GM21786 (cell line): Measurements from ENCODE around the gene AOPEP.

Experiments used
- ATAC-seq: cut with Tn5 transposase; IDR thresholded peaks from one replicate; pipeline ENCODE4 v1.9.1; 2021; ENCODE audit not compliant: unreplicated experiment

AOPEP gene

DNA sequence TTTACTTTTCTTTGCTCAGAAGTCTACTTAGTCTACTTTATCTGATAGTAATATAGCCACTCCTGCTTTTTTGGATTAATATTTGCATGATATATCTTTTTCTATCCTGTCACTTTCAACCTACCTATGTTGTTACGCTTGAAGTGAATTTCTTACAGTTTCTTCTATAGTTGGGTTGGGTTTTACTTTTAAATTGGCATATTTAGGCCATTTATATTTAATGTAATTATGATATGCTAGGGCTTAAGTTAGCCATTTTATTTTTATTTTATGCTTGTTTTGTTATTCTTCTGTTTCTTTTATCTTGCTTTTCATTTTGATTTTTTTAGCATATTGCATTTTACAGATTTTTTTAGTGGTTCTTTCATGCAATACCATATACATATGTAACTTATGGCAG is 164.7 kb downstream of the AOPEP start:
- no peak for ATAC-seq

GRCh38 chr9:94892675-94893074 is 166.2 kb downstream of the AOPEP start:
- ATAC-seq: no peak

DNA sequence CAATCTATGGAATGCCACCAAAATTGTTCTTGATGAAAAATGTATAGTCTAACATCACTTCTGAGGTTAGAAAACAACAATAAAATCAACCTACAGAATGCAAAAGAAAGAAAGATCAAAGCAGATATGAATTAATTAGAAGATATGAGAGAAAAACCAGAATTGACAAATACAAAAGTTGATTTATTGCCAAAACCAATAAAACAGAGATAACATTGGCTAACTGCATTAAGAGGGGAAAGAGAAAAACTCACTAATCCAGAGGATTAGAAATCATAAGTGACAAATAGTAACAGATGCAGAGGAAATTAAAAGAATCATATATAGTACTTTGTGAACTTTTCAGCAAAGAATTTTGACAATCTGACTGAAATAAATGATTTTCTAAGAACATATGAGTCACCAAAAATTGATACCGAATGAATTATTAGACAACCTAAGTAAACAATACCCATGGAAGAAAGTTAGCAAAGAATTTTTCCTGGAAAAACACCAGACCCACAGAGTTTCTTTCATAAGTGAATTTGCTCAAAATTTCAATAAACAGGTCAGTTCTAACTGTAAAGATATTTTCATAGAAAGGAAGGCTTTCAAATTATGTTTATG is 167.7 kb downstream of the AOPEP start:
- ATAC-seq: no peak

DNA sequence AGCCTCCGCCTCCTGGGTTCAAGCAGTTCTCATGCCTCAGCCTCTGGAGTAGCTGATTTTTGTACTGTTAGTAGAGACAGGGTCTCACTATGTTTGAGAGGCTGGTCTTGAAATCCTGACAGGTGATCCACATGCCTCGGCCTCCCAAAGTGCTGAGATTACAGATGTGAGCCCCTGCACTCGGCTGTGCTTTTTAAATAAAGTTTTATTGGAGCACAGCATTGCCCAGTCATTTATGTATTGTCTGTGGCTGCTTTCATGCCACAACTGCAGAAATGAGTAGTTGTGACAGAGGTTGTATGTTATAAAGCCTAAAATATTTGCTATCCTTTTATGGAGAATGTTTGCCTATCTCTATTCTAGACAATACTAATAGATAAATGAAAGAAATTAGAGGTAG is 169.2 kb downstream of the AOPEP start:
- no peak for ATAC-seq

GRCh38 chr9:94896512-94896911 is 170.0 kb downstream of the AOPEP start:
- ATAC-seq: no peak

DNA sequence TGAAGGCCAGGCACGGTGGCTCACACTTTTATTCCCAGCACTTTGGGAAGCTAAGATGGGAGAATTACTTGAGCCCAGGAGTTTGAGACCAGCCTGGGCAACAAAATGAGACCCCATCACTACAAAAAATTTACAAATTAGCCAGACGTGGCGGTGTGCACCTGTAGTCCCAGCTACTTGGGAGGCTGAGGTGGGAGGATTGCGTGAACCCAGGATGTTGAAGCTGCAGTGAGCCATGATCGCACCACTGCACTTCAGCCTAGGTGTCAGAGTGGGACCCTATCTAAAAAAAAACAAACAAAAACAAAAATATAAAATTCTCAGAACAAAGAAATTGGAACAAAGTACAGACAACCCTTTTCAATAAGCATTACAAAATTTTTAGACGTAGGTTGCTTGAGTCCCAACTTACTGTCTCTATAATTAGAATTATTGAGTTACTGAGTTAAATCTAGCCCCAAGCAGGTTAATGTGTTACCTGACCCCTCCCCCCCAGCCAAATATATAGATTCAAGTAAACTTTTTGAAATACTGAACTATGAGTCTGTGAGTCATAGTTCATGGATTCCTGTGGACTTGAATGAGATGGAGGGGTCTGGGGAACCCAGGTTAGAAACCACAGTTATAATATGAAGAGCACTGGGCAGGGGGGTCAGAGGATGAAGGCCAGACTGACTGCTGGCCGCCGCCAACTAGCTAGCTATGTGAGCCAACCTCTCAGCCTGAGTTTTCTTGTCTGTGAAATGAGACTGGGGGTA is 173.1 kb downstream of the AOPEP start:
- no peak for ATAC-seq

- no peak for ATAC-seq
Measured at GRCh38 chr9:94900222-94901018, 173.9 kb downstream of the AOPEP start.

DNA sequence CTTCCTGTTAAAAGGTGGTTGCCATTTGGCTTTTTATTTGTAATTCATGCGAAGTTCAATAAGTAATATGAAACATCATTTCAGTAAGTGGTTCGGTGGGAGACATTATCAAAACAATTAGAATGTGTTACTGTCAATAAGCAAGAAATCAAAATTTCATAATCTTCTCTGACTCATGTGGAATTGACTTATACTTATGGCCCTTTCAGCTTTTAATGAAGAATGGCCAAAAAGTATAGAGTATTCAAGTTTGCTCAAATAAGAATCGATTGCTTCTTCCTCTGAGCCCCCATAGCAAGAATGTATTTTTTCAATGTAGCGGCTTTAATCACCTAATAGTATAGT is 174.5 kb downstream of the AOPEP start:
- no peak for ATAC-seq

GRCh38 chr9:94903961-94904421 is 177.5 kb downstream of the AOPEP start:
- ATAC-seq: no peak

- no peak for ATAC-seq
Measured at GRCh38 chr9:94904806-94905205, 178.3 kb downstream of the AOPEP start.

GRCh38 chr9:94905606-94906005 is 179.1 kb downstream of the AOPEP start:
- no peak for ATAC-seq

DNA sequence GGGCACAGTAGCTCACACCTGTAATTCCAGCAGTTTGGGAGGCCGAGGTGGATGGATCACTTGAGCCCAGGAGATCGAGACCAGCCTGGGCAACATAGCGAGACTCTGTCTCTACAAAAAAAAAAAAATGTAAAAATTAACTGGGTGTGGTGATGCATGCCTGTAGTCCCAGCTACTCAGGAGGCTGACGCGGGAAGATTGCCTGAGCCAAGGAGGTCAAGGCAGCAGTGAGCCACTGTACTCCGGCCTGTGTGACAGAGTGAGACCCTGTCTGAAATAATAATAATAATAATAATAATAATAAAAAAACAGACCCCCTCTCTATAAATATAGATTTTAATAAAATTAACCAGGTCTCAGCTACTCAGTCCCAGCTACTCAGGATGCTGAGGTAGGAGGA is 179.7 kb downstream of the AOPEP start:
- no peak for ATAC-seq

GRCh38 chr9:94906713-94907112 is 180.2 kb downstream of the AOPEP start:
- ATAC-seq: no peak

- no peak for ATAC-seq
Measured at GRCh38 chr9:94907264-94907936, 180.9 kb downstream of the AOPEP start.

GRCh38 chr9:94908011-94908563 is 181.6 kb downstream of the AOPEP start:
- no peak for ATAC-seq

DNA sequence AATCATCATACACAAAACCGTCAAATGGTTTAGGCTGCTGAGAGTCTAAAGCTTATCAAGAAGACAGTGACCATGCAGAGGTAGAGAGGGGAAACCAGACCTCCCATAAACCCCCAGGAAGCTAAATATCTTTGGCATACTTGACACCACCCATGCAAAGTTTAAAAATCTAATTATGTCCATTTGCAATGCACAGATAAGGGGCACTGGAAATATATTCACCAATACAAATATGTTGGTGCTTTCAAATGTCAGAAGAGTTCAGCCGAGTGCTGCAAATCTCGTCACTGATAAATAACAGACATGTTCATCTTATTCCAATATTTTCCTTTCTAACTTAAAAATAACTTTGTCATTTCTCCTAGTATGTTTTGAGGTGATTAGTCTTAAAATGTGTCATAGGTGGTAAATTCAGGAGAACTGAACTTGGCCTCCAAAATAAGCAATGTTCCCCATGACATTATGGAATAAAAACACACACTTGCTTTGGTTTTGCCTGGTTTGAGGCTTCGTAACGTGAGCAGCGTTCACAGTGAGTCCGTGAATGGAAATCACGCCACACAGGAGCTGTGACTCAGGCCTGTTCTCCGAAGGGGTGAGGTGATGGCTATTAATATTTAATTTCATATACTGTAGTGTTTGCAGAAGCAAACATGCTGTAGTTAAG is 182.2 kb downstream of the AOPEP start:
- no peak for ATAC-seq

GRCh38 chr9:94909250-94909894 is 182.9 kb downstream of the AOPEP start:
- no peak for ATAC-seq

DNA sequence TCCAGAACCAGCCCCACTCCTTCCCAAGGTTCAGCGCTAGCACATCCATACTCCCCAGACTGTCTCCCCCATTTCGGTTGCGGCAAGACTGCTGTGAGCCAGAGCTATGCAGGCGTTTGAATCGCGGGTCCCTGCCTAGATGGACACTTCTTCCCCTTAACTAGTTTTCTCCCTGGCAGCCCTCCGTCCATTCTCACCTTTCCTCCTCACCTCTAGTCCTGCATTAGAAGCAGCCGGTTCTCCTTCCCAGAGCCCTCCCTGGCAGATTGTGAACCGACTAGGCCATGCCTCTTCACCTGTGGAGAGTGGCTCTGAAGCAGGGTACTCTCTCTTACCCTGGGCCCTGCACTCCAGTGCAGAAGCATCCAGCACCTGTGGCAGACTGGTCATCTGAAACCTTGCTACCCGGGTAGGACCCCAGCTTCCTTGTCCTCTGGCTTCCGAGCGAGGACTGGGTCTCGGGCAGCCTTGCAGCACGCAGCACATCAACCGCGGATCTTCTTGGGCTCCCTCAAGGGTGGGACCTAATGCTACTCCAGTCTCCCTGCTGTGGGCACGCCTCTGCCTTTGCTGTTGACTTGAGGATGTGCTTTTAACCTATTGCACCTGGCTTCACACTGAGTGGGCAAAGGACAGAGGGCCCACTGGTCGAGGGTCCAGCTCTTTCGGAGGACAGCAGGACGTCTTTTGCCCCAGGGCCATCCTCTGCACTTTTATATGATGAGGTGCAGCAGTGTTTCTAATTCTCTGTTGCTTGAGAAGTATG is 183.6 kb downstream of the AOPEP start:
- ATAC-seq: no peak

DNA sequence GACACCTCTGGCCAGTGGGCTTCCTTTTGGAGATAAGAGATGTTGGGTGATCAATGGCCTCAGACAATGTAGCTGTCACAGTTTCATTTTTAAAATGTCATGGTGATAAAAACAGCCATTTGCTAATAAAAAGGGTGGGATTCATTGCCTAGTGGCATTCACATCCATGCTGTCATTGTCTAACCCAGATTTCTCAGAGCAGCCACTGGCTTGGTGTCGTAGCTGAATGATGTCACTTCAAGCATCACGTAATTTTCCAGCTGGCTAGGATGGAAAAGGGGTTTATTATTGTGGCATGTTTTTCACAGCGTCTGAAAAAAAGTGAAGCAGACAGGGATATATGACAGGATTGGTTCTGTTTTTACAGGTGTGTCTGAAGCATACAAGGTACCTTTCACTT is 184.7 kb downstream of the AOPEP start:
- ATAC-seq: no peak
